ENCODE measurements around the gene LARP4B. TPM values are rescaled to one million over a fixed set of nuclear protein-coding genes. Genes with fewer than 3 reads are reported as not detected.
A peak's percentile ranks its signal among the peaks of the same experiment; 100 is the strongest.

The LARP4B gene
- total and polyA plus RNA-seq, 2 of the 13 experiments (the other 11 are each of a cell fraction or from before 2014, with no cell fraction given): 19.5 to 30.2 TPM

DNA sequence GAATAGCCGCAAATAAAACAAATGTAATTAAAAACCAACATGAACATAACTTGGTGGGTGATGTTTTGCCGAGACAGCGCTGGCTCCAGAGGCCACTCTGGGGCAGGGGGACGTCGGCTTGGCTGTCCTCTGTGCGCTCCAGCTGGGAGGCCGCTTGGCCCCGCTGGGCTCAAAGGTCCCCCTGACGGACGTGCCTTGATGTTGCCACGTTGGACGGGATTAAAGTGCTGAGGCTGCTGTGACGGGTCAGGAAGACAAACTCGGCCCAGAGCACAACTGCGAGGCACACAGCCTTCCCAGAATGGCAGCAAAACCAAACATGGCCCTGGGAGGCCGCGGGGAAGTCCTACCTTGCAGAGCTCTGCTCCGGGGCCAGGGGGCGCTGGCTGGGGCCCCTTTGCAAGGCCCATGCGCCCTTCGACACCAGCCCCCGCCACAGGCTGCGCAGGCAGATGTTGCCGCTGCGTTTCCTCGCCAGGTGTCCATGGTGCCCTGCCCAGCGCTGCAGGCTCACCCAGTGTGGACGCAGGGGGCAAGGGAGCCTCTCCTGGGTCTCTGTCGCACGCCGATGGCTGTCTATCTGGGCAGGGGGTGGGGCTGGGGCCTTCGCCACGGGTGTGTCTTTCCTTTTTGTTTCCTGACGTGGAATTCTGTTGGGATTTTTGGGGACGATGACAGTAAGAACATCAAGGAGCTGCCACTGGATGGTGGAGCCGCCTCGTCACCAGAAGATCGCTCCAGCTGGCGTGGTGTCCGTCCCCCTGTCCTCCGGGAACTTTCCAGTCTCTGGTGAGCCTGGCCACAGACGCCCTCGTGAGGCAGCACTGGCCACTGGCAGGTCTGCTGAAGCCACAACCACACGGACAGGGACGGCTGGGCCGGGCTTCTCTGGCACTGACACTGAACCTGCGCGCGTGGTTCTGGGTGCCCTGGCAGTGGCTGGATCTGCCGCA is 142.4 kb downstream of the LARP4B start (continued):
- TF ChIP-seq, protein P1, sequence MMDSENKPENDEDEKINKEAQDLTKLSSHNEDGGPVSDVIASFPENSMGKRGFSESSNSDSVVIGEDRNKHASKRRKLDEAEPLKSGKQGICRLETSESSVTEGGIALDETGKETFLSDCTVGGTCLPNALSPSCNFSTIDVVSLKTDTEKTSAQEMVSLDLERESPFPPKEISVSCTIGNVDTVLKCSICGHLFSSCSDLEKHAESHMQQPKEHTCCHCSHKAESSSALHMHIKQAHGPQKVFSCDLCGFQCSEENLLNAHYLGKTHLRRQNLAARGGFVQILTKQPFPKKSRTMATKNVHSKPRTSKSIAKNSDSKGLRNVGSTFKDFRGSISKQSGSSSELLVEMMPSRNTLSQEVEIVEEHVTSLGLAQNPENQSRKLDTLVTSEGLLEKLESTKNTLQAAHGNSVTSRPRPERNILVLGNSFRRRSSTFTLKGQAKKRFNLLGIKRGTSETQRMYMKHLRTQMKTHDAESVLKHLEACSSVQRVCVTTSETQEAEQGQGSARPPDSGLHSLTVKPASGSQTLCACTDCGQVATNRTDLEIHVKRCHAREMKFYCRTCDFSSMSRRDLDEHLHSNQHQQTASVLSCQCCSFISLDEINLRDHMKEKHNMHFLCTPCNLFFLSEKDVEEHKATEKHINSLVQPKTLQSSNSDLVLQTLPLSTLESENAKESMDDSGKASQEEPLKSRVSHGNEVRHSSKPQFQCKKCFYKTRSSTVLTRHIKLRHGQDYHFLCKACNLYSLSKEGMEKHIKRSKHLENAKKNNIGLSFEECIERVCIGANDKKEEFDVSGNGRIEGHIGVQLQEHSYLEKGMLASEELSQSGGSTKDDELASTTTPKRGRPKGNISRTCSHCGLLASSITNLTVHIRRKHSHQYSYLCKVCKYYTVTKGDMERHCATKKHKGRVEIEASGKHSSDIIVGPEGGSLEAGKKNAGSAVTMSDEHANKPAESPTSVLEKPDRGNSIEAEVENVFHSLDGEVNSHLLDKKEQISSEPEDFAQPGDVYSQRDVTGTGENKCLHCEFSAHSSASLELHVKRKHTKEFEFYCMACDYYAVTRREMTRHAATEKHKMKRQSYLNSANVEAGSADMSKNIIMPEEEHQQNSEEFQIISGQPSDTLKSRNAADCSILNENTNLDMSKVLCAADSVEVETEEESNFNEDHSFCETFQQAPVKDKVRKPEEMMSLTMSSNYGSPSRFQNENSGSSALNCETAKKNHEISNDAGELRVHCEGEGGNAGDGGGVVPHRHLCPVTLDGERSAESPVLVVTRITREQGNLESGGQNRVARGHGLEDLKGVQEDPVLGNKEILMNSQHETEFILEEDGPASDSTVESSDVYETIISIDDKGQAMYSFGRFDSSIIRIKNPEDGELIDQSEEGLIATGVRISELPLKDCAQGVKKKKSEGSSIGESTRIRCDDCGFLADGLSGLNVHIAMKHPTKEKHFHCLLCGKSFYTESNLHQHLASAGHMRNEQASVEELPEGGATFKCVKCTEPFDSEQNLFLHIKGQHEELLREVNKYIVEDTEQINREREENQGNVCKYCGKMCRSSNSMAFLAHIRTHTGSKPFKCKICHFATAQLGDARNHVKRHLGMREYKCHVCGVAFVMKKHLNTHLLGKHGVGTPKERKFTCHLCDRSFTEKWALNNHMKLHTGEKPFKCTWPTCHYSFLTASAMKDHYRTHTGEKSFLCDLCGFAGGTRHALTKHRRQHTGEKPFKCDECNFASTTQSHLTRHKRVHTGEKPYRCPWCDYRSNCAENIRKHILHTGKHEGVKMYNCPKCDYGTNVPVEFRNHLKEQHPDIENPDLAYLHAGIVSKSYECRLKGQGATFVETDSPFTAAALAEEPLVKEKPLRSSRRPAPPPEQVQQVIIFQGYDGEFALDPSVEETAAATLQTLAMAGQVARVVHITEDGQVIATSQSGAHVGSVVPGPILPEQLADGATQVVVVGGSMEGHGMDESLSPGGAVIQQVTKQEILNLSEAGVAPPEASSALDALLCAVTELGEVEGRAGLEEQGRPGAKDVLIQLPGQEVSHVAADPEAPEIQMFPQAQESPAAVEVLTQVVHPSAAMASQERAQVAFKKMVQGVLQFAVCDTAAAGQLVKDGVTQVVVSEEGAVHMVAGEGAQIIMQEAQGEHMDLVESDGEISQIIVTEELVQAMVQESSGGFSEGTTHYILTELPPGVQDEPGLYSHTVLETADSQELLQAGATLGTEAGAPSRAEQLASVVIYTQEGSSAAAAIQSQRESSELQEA (CRISPR knock-in tag; IDR thresholded peaks at IDR 0.05; ENCODE audit: not compliant biosample characterization): no peak
- TF ChIP-seq CEBPB (IDR thresholded peaks at IDR 0.05; ENCODE audit: borderline replicate concordance, low read depth, low read length) (no peak), PHF20 (CRISPR knock-in tag; IDR thresholded peaks at IDR 0.05) (no peak), ZNF558 (CRISPR knock-in tag; IDR thresholded peaks at IDR 0.05; ENCODE audit: borderline replicate concordance) (no peak), ZNF567 (CRISPR knock-in tag; IDR thresholded peaks at IDR 0.05; ENCODE audit: borderline replicate concordance) (no peak; the same call in 1 of the 2 replicates), HOXA7 (CRISPR knock-in tag; IDR thresholded peaks at IDR 0.05) (no peak), SRF (IDR thresholded peaks at IDR 0.05; ENCODE audit: low read depth, low read length) (no peak), MIXL1 (CRISPR knock-in tag; IDR thresholded peaks at IDR 0.05) (no peak), GATAD1 (CRISPR knock-in tag; IDR thresholded peaks at IDR 0.05) (no peak), ELF3 (CRISPR knock-in tag; IDR thresholded peaks at IDR 0.05) (peak; percentile 23; the same call in 1 of the 2 replicates), RBM39 (IDR thresholded peaks at IDR 0.05; ENCODE audit: low read depth, low read length, poor library complexity, severe bottlenecking) (peak; percentile 36), ZEB1 (IDR thresholded peaks at IDR 0.05; ENCODE audit: insufficient replicate concordance, low read depth) (no peak), HNRNPLL (IDR thresholded peaks at IDR 0.05; ENCODE audit: low read depth, low read length, poor library complexity, severe bottlenecking) (no peak)
- TF ChIP-seq, protein P2, sequence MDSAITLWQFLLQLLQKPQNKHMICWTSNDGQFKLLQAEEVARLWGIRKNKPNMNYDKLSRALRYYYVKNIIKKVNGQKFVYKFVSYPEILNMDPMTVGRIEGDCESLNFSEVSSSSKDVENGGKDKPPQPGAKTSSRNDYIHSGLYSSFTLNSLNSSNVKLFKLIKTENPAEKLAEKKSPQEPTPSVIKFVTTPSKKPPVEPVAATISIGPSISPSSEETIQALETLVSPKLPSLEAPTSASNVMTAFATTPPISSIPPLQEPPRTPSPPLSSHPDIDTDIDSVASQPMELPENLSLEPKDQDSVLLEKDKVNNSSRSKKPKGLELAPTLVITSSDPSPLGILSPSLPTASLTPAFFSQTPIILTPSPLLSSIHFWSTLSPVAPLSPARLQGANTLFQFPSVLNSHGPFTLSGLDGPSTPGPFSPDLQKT (CRISPR knock-in tag; IDR thresholded peaks at IDR 0.05; ENCODE audit: borderline replicate concordance): no peak
- TF ChIP-seq, protein P3, sequence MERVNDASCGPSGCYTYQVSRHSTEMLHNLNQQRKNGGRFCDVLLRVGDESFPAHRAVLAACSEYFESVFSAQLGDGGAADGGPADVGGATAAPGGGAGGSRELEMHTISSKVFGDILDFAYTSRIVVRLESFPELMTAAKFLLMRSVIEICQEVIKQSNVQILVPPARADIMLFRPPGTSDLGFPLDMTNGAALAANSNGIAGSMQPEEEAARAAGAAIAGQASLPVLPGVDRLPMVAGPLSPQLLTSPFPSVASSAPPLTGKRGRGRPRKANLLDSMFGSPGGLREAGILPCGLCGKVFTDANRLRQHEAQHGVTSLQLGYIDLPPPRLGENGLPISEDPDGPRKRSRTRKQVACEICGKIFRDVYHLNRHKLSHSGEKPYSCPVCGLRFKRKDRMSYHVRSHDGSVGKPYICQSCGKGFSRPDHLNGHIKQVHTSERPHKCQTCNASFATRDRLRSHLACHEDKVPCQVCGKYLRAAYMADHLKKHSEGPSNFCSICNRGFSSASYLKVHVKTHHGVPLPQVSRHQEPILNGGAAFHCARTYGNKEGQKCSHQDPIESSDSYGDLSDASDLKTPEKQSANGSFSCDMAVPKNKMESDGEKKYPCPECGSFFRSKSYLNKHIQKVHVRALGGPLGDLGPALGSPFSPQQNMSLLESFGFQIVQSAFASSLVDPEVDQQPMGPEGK (CRISPR knock-in tag; IDR thresholded peaks at IDR 0.05): peak; percentile 15; the same call in 1 of the 2 replicates
- TF ChIP-seq, protein P4, sequence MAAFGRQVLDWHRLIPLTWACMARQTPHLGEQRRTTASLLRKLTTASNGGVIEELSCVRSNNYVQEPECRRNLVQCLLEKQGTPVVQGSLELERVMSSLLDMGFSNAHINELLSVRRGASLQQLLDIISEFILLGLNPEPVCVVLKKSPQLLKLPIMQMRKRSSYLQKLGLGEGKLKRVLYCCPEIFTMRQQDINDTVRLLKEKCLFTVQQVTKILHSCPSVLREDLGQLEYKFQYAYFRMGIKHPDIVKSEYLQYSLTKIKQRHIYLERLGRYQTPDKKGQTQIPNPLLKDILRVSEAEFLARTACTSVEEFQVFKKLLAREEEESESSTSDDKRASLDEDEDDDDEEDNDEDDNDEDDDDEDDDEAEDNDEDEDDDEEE (CRISPR knock-in tag; IDR thresholded peaks at IDR 0.05): no peak
